ENCODE data around the gene PPM1H.

PPM1H gene

GRCh38 chr12:62865937-62866336 is 69.0 kb downstream of the PPM1H start:
- CTCF ChIA-PET, result interaction anchor here (0.6 kb wide), 1 partner anchor 22 kb away, joined by 4 read pairs; no protein-coding TSS in a partner anchor
- Histone ChIP-seq H3K4me3 (ENCODE audit: low read depth, low read length) (no peak overlapping the region), H3K36me3 (ENCODE audit: control insufficient read depth in 2 of 2, insufficient read depth in 1 of 2, low read length in 2 of 2) (no peaks in the 10 kb centered on the region), H3K27ac (ENCODE audit: extremely low read depth, low read depth, low read length) (no peak overlapping the region), H3K9me3 (ENCODE audit: control insufficient read depth, insufficient read depth, low read depth, low read length) (no peaks in the 10 kb centered on the region), H3K4me1 (ENCODE audit: control insufficient read depth, insufficient read depth, low read length) (peaks cover 4% of the 10 kb centered on the region; the same call in 1 of the 2 replicates)
- POLR2A ChIA-PET, result no interaction called here
- TF ChIP-seq TCF7L2 (IDR thresholded peaks at IDR 0.05; ENCODE audit: borderline replicate concordance, low read depth, low read length), result peak; percentile 86
- TF ChIP-seq ZNF488 (tag by site-specific recombination; IDR thresholded peaks at IDR 0.05), result no peak
- TF ChIP-seq ZNF24 (tag by site-specific recombination; IDR thresholded peaks at IDR 0.05), result no peak
- TF ChIP-seq PRDM4 (tag by site-specific recombination; IDR thresholded peaks at IDR 0.05), result 0 out of 2 replicates have a peak, but pooled peaks have one; percentile 44
- no peak for TF ChIP-seq ZNF112 (tag by site-specific recombination; IDR thresholded peaks at IDR 0.05)
- no peak for TF ChIP-seq ZNF629 (tag by site-specific recombination; IDR thresholded peaks at IDR 0.05)
- TF ChIP-seq ZIC2 (tag by site-specific recombination; IDR thresholded peaks at IDR 0.05), result peak; percentile 81

GRCh38 chr12:62865065-62865464 is 69.9 kb downstream of the PPM1H start:
- Histone ChIP-seq H3K27ac (ENCODE audit: extremely low read depth, low read depth, low read length) (no peak overlapping the region), H3K4me1 (ENCODE audit: control insufficient read depth, insufficient read depth, low read length) (peaks cover 5% of the 10 kb centered on the region; the same call in 1 of the 2 replicates), H3K9me3 (ENCODE audit: control insufficient read depth, insufficient read depth, low read depth, low read length) (no peaks in the 10 kb centered on the region), H3K36me3 (ENCODE audit: control insufficient read depth in 2 of 2, insufficient read depth in 1 of 2, low read length in 2 of 2) (no peaks in the 10 kb centered on the region), H3K4me3 (ENCODE audit: low read depth, low read length) (no peak overlapping the region)
- CTCF ChIA-PET, result no interaction called here
- POLR2A ChIA-PET, result no interaction called here
- no peak for TF ChIP-seq ZNF133 (tag by site-specific recombination; IDR thresholded peaks at IDR 0.05)
- no peak for TF ChIP-seq ZNF664 (tag by site-specific recombination; IDR thresholded peaks at IDR 0.05)
- no peak for TF ChIP-seq ZNF19 (tag by site-specific recombination; IDR thresholded peaks at IDR 0.05; ENCODE audit: low read depth)
- no peak for TF ChIP-seq ZIC2 (tag by site-specific recombination; IDR thresholded peaks at IDR 0.05)
- no peak for TF ChIP-seq ZNF626 (tag by site-specific recombination; IDR thresholded peaks at IDR 0.05)
- no peak for TF ChIP-seq ZNF692 (tag by site-specific recombination; IDR thresholded peaks at IDR 0.05)
- TF ChIP-seq KLF7 (tag by site-specific recombination; IDR thresholded peaks at IDR 0.05; ENCODE audit: borderline replicate concordance), result no peak
- no peak for TF ChIP-seq PBX3 (CRISPR knock-in tag; IDR thresholded peaks at IDR 0.05)
- TF ChIP-seq ZNF560 (tag by site-specific recombination; IDR thresholded peaks at IDR 0.05; ENCODE audit: borderline replicate concordance), result no peak
- TF ChIP-seq ZNF138 (tag by site-specific recombination; IDR thresholded peaks at IDR 0.05; ENCODE audit: borderline replicate concordance), result no peak
- no peak for TF ChIP-seq ZNF26 (tag by site-specific recombination; IDR thresholded peaks at IDR 0.05)
- TF ChIP-seq ZNF610 (tag by site-specific recombination; IDR thresholded peaks at IDR 0.05; ENCODE audit: borderline replicate concordance), result no peak
- TF ChIP-seq SALL2 (tag by site-specific recombination; IDR thresholded peaks at IDR 0.05; ENCODE audit: borderline replicate concordance), result no peak
- no peak for TF ChIP-seq ZNF416 (tag by site-specific recombination; IDR thresholded peaks at IDR 0.05)
